ENCODE results near the gene DCAF15. TPM values are rescaled to one million over a fixed set of nuclear protein-coding genes. Genes with fewer than 3 reads are reported as not detected.
"Not testable (repeated sequence)": the region's sequence is repeated elsewhere in the genome, so short reads cannot be mapped to it uniquely, and the experiment has no call there.

Gene DCAF15
- total and polyA plus RNA-seq, 2 donors (not counting 3 experiments of a cell fraction or from before 2014, with no cell fraction given), result 41.9 to 42.4 TPM

GRCh38 chr19:13969897-13970296 lies 17.6 kb downstream of the DCAF15 start:
- H3K9me3 ChIP-seq (replicated peaks; ENCODE audit: control insufficient read depth, insufficient read depth, low read length), result no peaks in the 10 kb centered on the region
- H3K4me3 ChIP-seq (replicated peaks in 1 of 3; ENCODE audit: insufficient read depth in 1 of 3, low read depth in 1 of 3, low read length in 3 of 3), result no peak overlapping the region
- DNase-seq (ENCODE audit: low read depth, low spot score) (no peak), FAIRE-seq (no peak)
- H3K9ac ChIP-seq (replicated peaks; ENCODE audit: extremely low read depth, insufficient read depth, low read length), result no peak overlapping the region
- no peaks in the 10 kb centered on the region for H3K4me1 ChIP-seq (ENCODE audit: control insufficient read depth, extremely low read depth, insufficient read depth, low read length)
- no peak overlapping the region for H3K4me2 ChIP-seq (ENCODE audit: insufficient read depth, low read length)
- no TSS peak for BruUV-seq (replicated peaks)
- no peaks in the 10 kb centered on the region for H3K79me2 ChIP-seq (ENCODE audit: control insufficient read depth, insufficient read depth, low read length)
- intact Hi-C loops (cut with micrococcal nuclease), result no loop called here
- TF ChIP-seq EZH2 (IDR thresholded peaks at IDR 0.05; ENCODE audit: borderline replicate concordance, low read depth, low read length, severe bottlenecking), result no peak
- no peak for TF ChIP-seq POLR2AphosphoS5 (IDR thresholded peaks at IDR 0.05; ENCODE audit: insufficient read depth, low read depth, low read length)
- TF ChIP-seq GATA2 (IDR thresholded peaks at IDR 0.05; ENCODE audit: insufficient read depth, insufficient read length, low read depth, low read length), result no peak
- TF ChIP-seq MAX (IDR thresholded peaks at IDR 0.05; ENCODE audit: insufficient read depth, insufficient read length), result no peak
- no peak for TF ChIP-seq FOS (IDR thresholded peaks at IDR 0.05; ENCODE audit: borderline replicate concordance, insufficient read depth, low read length)
- TF ChIP-seq JUN (IDR thresholded peaks at IDR 0.05; ENCODE audit: borderline replicate concordance, insufficient read depth, insufficient read length, low read depth), result no peak
- TF ChIP-seq MYC (IDR thresholded peaks at IDR 0.05; ENCODE audit: low read depth, low read length), result no peak
- TF ChIP-seq POLR2A (IDR thresholded peaks at IDR 0.05; ENCODE audit: low read depth, low read length), result no peak
- no peak for TF ChIP-seq CTCF (IDR thresholded peaks at IDR 0.05; ENCODE audit: extremely low read depth in 1 of 2, insufficient read depth in 1 of 2, low read depth in 1 of 2, low read length in 2 of 2)
- H4K20me1 ChIP-seq (replicated peaks; ENCODE audit: control insufficient read depth, extremely low read depth, insufficient read depth, low read length), result no peaks in the 10 kb centered on the region
- no peak overlapping the region for H3K27ac ChIP-seq (ENCODE audit: insufficient read depth, low read depth, low read length)
- CTCF ChIA-PET, result interaction anchor here (1.5 to 1.6 kb wide), 2 partner anchors 62 to 78 kb away, joined by 4 read pairs; partner anchors contain the start of gene IL27RA
- H3K36me3 ChIP-seq (ENCODE audit: control insufficient read depth in 2 of 2, extremely low read depth in 1 of 2, insufficient read depth in 2 of 2, low read length in 2 of 2), result peaks cover 0 to 30% of the 10 kb centered on the region in 2 experiments
- H3K27me3 ChIP-seq (ENCODE audit: control insufficient read depth in 2 of 2, insufficient read depth in 2 of 2, low read length in 2 of 2), result no peaks in the 10 kb centered on the region
- no peak overlapping the region for H2AFZ ChIP-seq (ENCODE audit: low read depth, low read length)
- no peaks in the 10 kb centered on the region for H3K9me1 ChIP-seq (replicated peaks; ENCODE audit: control insufficient read depth, extremely low read depth, insufficient read depth, low read length)
- dilution Hi-C loops (cut with MboI; ENCODE audit: extremely low pct_ligation_motif_present, low sequenced_read_pairs), result no loop called here
- POLR2A ChIA-PET, result no interaction called here

- H3K4me1 ChIP-seq (ENCODE audit: control insufficient read depth, extremely low read depth, insufficient read depth, low read length); H3K9me1 ChIP-seq (replicated peaks; ENCODE audit: control insufficient read depth, extremely low read depth, insufficient read depth, low read length); H3K4me2 ChIP-seq (ENCODE audit: insufficient read depth, low read length); H3K9ac ChIP-seq (replicated peaks; ENCODE audit: extremely low read depth, insufficient read depth, low read length); FAIRE-seq; BruUV-seq (replicated peaks); H3K27ac ChIP-seq (ENCODE audit: insufficient read depth, low read depth, low read length); H3K9me3 ChIP-seq (replicated peaks; ENCODE audit: control insufficient read depth, insufficient read depth, low read length); H3K79me2 ChIP-seq (ENCODE audit: control insufficient read depth, insufficient read depth, low read length); DNase-seq (ENCODE audit: low read depth, low spot score); intact Hi-C loops (cut with micrococcal nuclease); H3K4me3 ChIP-seq (replicated peaks in 1 of 3; ENCODE audit: insufficient read depth in 1 of 3, low read depth in 1 of 3, low read length in 3 of 3); H2AFZ ChIP-seq (ENCODE audit: low read depth, low read length); dilution Hi-C loops (cut with MboI; ENCODE audit: extremely low pct_ligation_motif_present, low sequenced_read_pairs); H3K27me3 ChIP-seq (ENCODE audit: control insufficient read depth in 2 of 2, insufficient read depth in 2 of 2, low read length in 2 of 2); H4K20me1 ChIP-seq (replicated peaks; ENCODE audit: control insufficient read depth, extremely low read depth, insufficient read depth, low read length): not testable (repeated sequence)
- H3K36me3 ChIP-seq (ENCODE audit: control insufficient read depth in 2 of 2, extremely low read depth in 1 of 2, insufficient read depth in 2 of 2, low read length in 2 of 2), result peaks cover 0 to 15% of the 10 kb centered on the region in 2 experiments
- CTCF ChIA-PET, result interaction anchor here (0.7 kb wide), 1 partner anchor 113 kb away, joined by 5 read pairs; no protein-coding TSS in a partner anchor
- POLR2A ChIA-PET, result interaction anchor here (0.6 kb wide), 2 partner anchors 25 to 98 kb away, joined by 3 to 9 read pairs; no protein-coding TSS in a partner anchor
Measured at GRCh38 chr19:13971868-13972267, 19.6 kb downstream of the DCAF15 start.
